Neural cell (in vitro differentiated cells): ENCODE data around the gene CRKL. TPM values are rescaled to one million over a fixed set of nuclear protein-coding genes. Genes with fewer than 3 reads are reported as not detected.

Experiments
- H2AFZ ChIP-seq: fragments of 200-600, 300-800 bp; sonication (generic), shearing (Covaris generic); 2 replicates; pipeline ENCODE4 v1.6.0; 2014; ENCODE audit warnings: low read depth, mild to moderate bottlenecking, antibody characterized with exemption, low read length, moderate library complexity
- H3F3A ChIP-seq: fragments of 200-600 bp; shearing (Covaris generic); 2 replicates; pipeline ENCODE4 v1.6.1; 2016; ENCODE audit warnings: mild to moderate bottlenecking, moderate library complexity, mixed read lengths, antibody characterized with exemption, low read length; ENCODE audit not compliant: insufficient read depth, poor library complexity, severe bottlenecking
- H3K27ac ChIP-seq: fragments of 200-600, 300-800 bp; sonication (generic), shearing (Covaris generic); 2 replicates; pipeline ENCODE4 v1.5.1; 2014; ENCODE audit warnings: mild to moderate bottlenecking, low read length, moderate library complexity
- H3K27me3 ChIP-seq: fragments of 300-800, 200-600 bp; sonication (generic), shearing (Covaris generic); 2 replicates; pipeline ENCODE4 v1.6.0; 2014; ENCODE audit warnings: mild to moderate bottlenecking, low read depth, low read length, moderate library complexity; ENCODE audit not compliant: insufficient read depth
- H3K36me3 ChIP-seq: fragments of 300-800, 200-600 bp; sonication (generic), shearing (Covaris generic); 2 replicates; pipeline ENCODE4 v1.5.1; 2014; ENCODE audit warnings: mild to moderate bottlenecking, antibody characterized with exemption, low read length, moderate library complexity; ENCODE audit not compliant: insufficient read depth
- H3K4me2 ChIP-seq: fragments of 300-800, 200-600 bp; sonication (generic), shearing (Covaris generic); 2 replicates; pipeline ENCODE4 v1.6.0; 2014; ENCODE audit warnings: mild to moderate bottlenecking, low read length
- H3K4me3 ChIP-seq: fragments of 300-800, 200-600 bp; sonication (generic), shearing (Covaris generic); 2 replicates; pipeline ENCODE4 v1.5.1; 2014; ENCODE audit warnings: mild to moderate bottlenecking, low read length, moderate library complexity
- H3K79me2 ChIP-seq: fragments of 200-600 bp; shearing (Covaris generic); replicated peaks from 2 replicates; pipeline ENCODE4 v1.6.0; 2014; ENCODE audit warnings: mild to moderate bottlenecking, low read length, moderate library complexity; ENCODE audit not compliant: insufficient read depth
- H3K9ac ChIP-seq: fragments of 300-800, 200-600 bp; sonication (generic), shearing (Covaris generic); 2 replicates; pipeline ENCODE4 v1.6.1; 2016; ENCODE audit warnings: mild to moderate bottlenecking, low read length, mixed read lengths
- H3K9me2 ChIP-seq: fragments of 200-600 bp; shearing (Covaris generic); 2 replicates; pipeline ENCODE4 v1.6.1; 2016; ENCODE audit warnings: mild to moderate bottlenecking, low read length, mixed read lengths; ENCODE audit not compliant: insufficient read depth
- H3K9me3 ChIP-seq: fragments of 200-600, 300-800 bp; sonication (generic), shearing (Covaris generic); 2 replicates; pipeline ENCODE4 v1.6.1; 2016; ENCODE audit warnings: mild to moderate bottlenecking, mixed run types, low read length, moderate library complexity, mixed read lengths
- H4K20me1 ChIP-seq: fragments of 200-600 bp; shearing (Covaris generic); 2 replicates; pipeline ENCODE4 v1.6.1; 2016; ENCODE audit warnings: mild to moderate bottlenecking, mixed run types; ENCODE audit not compliant: insufficient read depth
- EP300 ChIP-seq: fragments of 450-650 bp; conservative IDR thresholded peaks from 2 replicates; pipeline ENCODE4 v1.6.1; 2014; ENCODE audit warnings: antibody characterized with exemption, mild to moderate bottlenecking, moderate library complexity; ENCODE audit not compliant: poor library complexity, severe bottlenecking
- EZH2 ChIP-seq: fragments of 200-600, 300-800 bp; shearing (Covaris generic), sonication (generic); IDR thresholded peaks from 2 replicates; pipeline ENCODE4 v1.6.1; 2014; ENCODE audit warnings: antibody characterized with exemption, low read length, borderline replicate concordance, mild to moderate bottlenecking; ENCODE audit not compliant: insufficient read depth, poor library complexity, severe bottlenecking
- MXI1 ChIP-seq: fragments of 450-650 bp; conservative IDR thresholded peaks from 2 replicates; pipeline ENCODE4 v1.6.1; 2014; ENCODE audit warnings: antibody characterized with exemption, mild to moderate bottlenecking; ENCODE audit not compliant: poor library complexity, severe bottlenecking
- POLR2AphosphoS5 ChIP-seq: IDR thresholded peaks from 2 replicates; pipeline ENCODE4 v1.6.1; 2012
- RAD21 ChIP-seq: fragments of 450-650 bp; conservative IDR thresholded peaks from 2 replicates; pipeline ENCODE4 v1.6.1; 2014; ENCODE audit warnings: antibody characterized with exemption, mild to moderate bottlenecking, moderate library complexity
- SMC3 ChIP-seq: fragments of 450-650 bp; conservative IDR thresholded peaks from 2 replicates; pipeline ENCODE4 v1.6.1; 2014; ENCODE audit warnings: antibody characterized with exemption, mild to moderate bottlenecking, moderate library complexity; ENCODE audit not compliant: poor library complexity
- polyA plus RNA-seq: library from polyadenylated mRNA; depleted of rRNA; stranded (reverse); fragments of >200 nt; gene quantifications from 2 replicates; pipeline ENCODE4 v1.2.3, GENCODE V29; 2014
- TF ChIP-seq, protein P1 (sequence below): IDR thresholded peaks from 2 replicates; pipeline ENCODE4 v1.6.1; 2012; ENCODE audit warnings: borderline replicate concordance
- TF ChIP-seq, protein P2 (sequence below): fragments of 450-650 bp; IDR thresholded peaks from 2 replicates; pipeline ENCODE4 v1.5.1; 2014; ENCODE audit warnings: antibody characterized with exemption, mild to moderate bottlenecking, moderate library complexity; ENCODE audit not compliant: poor library complexity, severe bottlenecking

CRKL gene
- polyA plus RNA-seq, 1 donor from 2014 or later = 46.8 TPM

DNA sequence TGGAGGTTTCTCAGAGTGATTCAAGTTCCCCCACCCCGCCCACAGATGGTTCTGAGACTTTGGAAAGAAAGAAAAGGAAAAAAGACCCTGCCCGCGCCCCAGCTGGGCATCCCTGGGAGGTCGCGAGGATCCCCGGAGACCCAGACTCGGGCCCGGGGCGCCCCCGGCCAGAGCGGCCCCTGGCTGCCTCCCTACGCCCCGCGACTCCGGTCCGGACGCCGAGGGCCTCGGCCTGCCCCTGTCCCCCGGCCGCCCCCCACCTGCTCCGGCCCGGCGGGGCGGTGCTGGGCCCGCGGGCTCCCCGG lies 47.5 kb downstream of the CRKL start:
- Histone ChIP-seq H3K9me2 (no peaks in the 10 kb centered on the region), H3K9me3 (no peaks in the 10 kb centered on the region), H2AFZ (no peak overlapping the region), H4K20me1 (no peaks in the 10 kb centered on the region), H3K4me3 (peak overlapping the region; percentile 37), H3K27me3 (peaks cover 20% of the 10 kb centered on the region), H3F3A (no peaks in the 10 kb centered on the region), H3K4me2 (no peak overlapping the region), H3K36me3 (no peaks in the 10 kb centered on the region), H3K9ac (no peak overlapping the region), H3K79me2 (no peaks in the 10 kb centered on the region), H3K27ac (no peak overlapping the region)
- TF ChIP-seq POLR2AphosphoS5 = no peak
- TF ChIP-seq RAD21 = no peak
- TF ChIP-seq EZH2 = no peak
- TF ChIP-seq SMC3 = no peak

DNA sequence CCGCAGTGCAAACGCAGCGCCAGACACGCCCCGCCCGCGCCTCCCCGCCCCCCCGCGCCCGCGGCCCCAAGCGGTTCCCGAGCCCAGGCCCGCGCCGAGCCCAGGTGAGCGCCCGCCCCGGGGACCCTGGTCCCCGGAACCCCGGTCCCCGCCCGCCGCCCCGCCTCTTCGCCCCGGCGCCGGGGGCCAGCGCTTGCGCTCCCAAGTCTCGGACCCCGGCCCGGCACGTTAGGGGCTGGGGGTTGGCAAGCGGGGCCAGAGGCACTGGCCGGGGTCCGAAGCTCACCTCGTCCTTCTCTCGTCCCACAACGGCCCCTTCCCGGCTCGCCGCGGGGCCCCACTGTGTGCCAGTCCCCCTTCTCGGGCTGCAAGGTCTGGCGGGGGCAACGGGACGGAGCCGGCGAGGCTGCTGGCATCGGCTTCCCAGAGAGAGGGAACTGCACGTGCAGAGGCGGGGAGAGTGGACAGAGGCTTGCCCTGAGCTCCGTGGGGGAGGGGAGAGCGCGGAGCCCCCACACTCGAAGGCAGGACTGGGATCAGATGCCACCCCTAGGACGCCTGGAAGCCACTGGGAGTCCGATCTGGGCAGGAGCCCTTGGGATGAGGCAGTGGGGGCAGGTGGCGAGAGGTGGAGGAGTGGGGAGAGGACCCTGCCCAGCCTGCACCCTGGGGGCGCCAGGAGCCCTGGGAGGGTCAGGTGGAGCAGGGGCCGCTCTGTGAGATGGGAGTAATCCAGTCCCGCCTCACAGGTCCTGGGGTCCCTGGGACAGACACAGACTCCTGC lies 48.1 kb downstream of the CRKL start:
- no peak overlapping the region for H3K27ac ChIP-seq
- H3K36me3 ChIP-seq = no peaks in the 10 kb centered on the region
- H2AFZ ChIP-seq = no peak overlapping the region
- no peak for TF ChIP-seq MXI1
- TF ChIP-seq, protein P1, sequence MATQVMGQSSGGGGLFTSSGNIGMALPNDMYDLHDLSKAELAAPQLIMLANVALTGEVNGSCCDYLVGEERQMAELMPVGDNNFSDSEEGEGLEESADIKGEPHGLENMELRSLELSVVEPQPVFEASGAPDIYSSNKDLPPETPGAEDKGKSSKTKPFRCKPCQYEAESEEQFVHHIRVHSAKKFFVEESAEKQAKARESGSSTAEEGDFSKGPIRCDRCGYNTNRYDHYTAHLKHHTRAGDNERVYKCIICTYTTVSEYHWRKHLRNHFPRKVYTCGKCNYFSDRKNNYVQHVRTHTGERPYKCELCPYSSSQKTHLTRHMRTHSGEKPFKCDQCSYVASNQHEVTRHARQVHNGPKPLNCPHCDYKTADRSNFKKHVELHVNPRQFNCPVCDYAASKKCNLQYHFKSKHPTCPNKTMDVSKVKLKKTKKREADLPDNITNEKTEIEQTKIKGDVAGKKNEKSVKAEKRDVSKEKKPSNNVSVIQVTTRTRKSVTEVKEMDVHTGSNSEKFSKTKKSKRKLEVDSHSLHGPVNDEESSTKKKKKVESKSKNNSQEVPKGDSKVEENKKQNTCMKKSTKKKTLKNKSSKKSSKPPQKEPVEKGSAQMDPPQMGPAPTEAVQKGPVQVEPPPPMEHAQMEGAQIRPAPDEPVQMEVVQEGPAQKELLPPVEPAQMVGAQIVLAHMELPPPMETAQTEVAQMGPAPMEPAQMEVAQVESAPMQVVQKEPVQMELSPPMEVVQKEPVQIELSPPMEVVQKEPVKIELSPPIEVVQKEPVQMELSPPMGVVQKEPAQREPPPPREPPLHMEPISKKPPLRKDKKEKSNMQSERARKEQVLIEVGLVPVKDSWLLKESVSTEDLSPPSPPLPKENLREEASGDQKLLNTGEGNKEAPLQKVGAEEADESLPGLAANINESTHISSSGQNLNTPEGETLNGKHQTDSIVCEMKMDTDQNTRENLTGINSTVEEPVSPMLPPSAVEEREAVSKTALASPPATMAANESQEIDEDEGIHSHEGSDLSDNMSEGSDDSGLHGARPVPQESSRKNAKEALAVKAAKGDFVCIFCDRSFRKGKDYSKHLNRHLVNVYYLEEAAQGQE = no peak
- no peak for TF ChIP-seq EP300
- no peak for TF ChIP-seq POLR2AphosphoS5
- H3F3A ChIP-seq = no peaks in the 10 kb centered on the region
- peak overlapping the region; percentile 40 for H3K4me3 ChIP-seq
- H4K20me1 ChIP-seq = no peaks in the 10 kb centered on the region
- no peaks in the 10 kb centered on the region for H3K9me2 ChIP-seq
- H3K9me3 ChIP-seq = no peaks in the 10 kb centered on the region
- H3K27me3 ChIP-seq = peaks cover 20% of the 10 kb centered on the region
- no peaks in the 10 kb centered on the region for H3K79me2 ChIP-seq
- H3K9ac ChIP-seq = no peak overlapping the region
- H3K4me2 ChIP-seq = no peak overlapping the region

DNA sequence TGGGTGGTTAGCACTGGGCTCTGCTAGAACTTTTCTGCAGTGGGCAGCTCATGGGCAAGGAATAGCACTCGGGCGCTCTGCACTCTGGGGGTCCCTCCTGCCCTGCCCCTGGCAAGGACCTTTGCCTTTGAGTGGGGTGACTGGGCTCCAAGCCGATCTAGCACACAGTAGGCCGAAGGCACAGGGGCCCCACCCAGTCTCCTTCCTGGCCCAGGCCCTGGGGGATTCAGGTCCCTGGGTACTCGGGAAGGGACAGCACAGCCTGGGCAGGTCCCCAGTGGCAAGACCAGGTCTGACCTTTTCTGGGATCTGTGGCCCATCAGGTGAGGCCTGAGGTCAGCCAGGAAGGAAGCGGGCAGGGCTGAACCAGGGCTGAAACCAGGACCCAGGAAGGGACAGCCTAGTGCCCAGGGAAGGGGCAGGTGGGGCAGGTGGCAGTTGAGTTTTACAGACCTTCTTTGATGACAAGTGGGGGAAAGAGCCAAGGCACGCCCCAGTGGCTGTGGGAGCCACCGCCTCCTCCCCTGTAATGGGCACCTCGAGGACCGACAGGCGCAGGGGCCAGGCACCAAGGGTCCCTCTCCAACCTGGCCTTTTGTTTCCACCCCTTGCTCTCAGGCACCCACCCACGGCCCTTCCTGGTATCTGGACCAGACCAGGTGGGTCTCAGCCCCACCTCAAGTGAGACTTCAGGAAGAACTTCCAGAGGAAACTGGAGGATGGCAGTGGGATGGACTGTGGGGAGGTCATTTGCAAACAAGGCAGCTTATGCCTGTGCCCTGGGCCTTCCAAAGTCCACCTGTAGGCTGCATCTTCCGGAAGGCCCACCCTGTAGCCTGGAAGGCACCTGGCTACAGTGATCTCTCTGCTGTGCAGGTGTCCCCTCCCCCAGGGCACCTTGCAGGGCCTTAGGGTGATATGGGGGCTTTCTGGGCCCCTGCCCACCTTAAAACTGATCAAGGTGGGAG lies 49.0 kb downstream of the CRKL start:
- Histone ChIP-seq H2AFZ (no peak overlapping the region), H3K9me3 (no peaks in the 10 kb centered on the region), H3K9ac (no peak overlapping the region), H3K27ac (no peak overlapping the region), H3K79me2 (no peaks in the 10 kb centered on the region), H3K27me3 (peaks cover 20% of the 10 kb centered on the region), H3K9me2 (no peaks in the 10 kb centered on the region), H4K20me1 (no peaks in the 10 kb centered on the region), H3K4me2 (no peak overlapping the region), H3K4me3 (no peak overlapping the region), H3K36me3 (no peaks in the 10 kb centered on the region), H3F3A (no peaks in the 10 kb centered on the region)
- TF ChIP-seq MXI1 (no peak), EP300 (no peak), EZH2 (no peak), SMC3 (no peak), POLR2AphosphoS5 (no peak), RAD21 (no peak)
- TF ChIP-seq, protein P2, sequence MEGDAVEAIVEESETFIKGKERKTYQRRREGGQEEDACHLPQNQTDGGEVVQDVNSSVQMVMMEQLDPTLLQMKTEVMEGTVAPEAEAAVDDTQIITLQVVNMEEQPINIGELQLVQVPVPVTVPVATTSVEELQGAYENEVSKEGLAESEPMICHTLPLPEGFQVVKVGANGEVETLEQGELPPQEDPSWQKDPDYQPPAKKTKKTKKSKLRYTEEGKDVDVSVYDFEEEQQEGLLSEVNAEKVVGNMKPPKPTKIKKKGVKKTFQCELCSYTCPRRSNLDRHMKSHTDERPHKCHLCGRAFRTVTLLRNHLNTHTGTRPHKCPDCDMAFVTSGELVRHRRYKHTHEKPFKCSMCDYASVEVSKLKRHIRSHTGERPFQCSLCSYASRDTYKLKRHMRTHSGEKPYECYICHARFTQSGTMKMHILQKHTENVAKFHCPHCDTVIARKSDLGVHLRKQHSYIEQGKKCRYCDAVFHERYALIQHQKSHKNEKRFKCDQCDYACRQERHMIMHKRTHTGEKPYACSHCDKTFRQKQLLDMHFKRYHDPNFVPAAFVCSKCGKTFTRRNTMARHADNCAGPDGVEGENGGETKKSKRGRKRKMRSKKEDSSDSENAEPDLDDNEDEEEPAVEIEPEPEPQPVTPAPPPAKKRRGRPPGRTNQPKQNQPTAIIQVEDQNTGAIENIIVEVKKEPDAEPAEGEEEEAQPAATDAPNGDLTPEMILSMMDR = no peak
- TF ChIP-seq, protein P1 = no peak
